ENCODE results near the gene ADIPOR1.
"Not testable (repeated sequence)": the region's sequence is repeated elsewhere in the genome, so short reads cannot be mapped to it uniquely, and the experiment has no call there.

ADIPOR1 gene, protein sequence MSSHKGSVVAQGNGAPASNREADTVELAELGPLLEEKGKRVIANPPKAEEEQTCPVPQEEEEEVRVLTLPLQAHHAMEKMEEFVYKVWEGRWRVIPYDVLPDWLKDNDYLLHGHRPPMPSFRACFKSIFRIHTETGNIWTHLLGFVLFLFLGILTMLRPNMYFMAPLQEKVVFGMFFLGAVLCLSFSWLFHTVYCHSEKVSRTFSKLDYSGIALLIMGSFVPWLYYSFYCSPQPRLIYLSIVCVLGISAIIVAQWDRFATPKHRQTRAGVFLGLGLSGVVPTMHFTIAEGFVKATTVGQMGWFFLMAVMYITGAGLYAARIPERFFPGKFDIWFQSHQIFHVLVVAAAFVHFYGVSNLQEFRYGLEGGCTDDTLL

GRCh38 chr1:202957733-202958543 lies at the start of gene ADIPOR1:
ADIPOR1 (minus strand) TSS chr1:202958312; CDS start chr1:202951070, 7,242 bp downstream.
- peaks cover 4% of the 10 kb centered on the region for H3K36me3 Mint-ChIP-seq (ENCODE audit: low read depth)
- peak; percentile 99 for ATAC-seq
- peak; percentile 94 for DNase-seq
- peak within 1 kb of the TSS; percentile 85 for H3K4me3 Mint-ChIP-seq
- no peaks in the 10 kb centered on the region for H3K27me3 Mint-ChIP-seq
- peaks cover 41% of the 10 kb centered on the region for H3K4me1 Mint-ChIP-seq
- H3K9me3 Mint-ChIP-seq = no peaks in the 10 kb centered on the region
- peak within 1 kb of the TSS; percentile 66 for H3K27ac Mint-ChIP-seq

GRCh38 chr1:203006948-203007871 lies 49.1 kb upstream of the ADIPOR1 start, which contains the start of gene TMEM183A:
TMEM183A (plus strand) TSS chr1:203007374; CDS start chr1:203007466, 92 bp downstream.
- Mint-ChIP-seq H3K4me1 (peaks cover 34% of the 10 kb centered on the region), H3K27ac (peak within 1 kb of the TSS; percentile 98), H3K9me3 (no peaks in the 10 kb centered on the region), H3K36me3 (ENCODE audit: low read depth) (peaks cover 21% of the 10 kb centered on the region), H3K4me3 (peak within 1 kb of the TSS; percentile 97), H3K27me3 (peaks cover 1% of the 10 kb centered on the region)
- peak; percentile 96 for ATAC-seq
- peak; percentile 93 for DNase-seq

GRCh38 chr1:203005395-203006142 lies 47.5 kb upstream of the ADIPOR1 start:
- Mint-ChIP-seq H3K4me1 (peaks cover 30% of the 10 kb centered on the region), H3K4me3 (peak overlapping the region; percentile 97), H3K36me3 (ENCODE audit: low read depth) (peaks cover 15% of the 10 kb centered on the region), H3K27ac (peak overlapping the region; percentile 98)
- H3K9me3 Mint-ChIP-seq, ATAC-seq, DNase-seq, H3K27me3 Mint-ChIP-seq: not testable (repeated sequence)

GRCh38 chr1:203002951-203003350 lies 44.8 kb upstream of the ADIPOR1 start:
- no peak overlapping the region for H3K4me3 Mint-ChIP-seq
- no peak for DNase-seq
- peaks cover 20% of the 10 kb centered on the region for H3K4me1 Mint-ChIP-seq
- no peak for ATAC-seq
- no peaks in the 10 kb centered on the region for H3K36me3 Mint-ChIP-seq (ENCODE audit: low read depth)
- H3K27me3 Mint-ChIP-seq = peaks cover 7% of the 10 kb centered on the region
- no peaks in the 10 kb centered on the region for H3K9me3 Mint-ChIP-seq
- H3K27ac Mint-ChIP-seq = no peak overlapping the region

DNA sequence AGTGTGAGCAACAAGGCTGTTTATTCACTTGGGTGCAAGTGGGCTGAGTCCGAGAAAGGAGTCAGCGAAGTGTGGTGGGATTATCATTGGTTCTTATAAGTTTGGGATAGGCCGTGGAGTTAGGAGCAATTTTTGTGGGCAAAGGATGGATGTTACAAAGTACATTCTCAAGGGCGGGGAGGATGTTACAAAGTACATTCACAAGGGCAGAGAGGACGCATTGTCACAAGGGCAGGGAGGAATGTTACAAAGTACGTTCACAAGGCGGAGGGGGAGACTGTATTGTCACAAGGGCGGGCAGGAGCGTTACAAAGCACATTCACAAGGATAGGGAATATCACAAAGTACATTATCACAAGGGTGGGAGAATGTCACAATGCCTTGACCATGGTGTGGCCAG lies 43.9 kb upstream of the ADIPOR1 start:
- no peak overlapping the region for H3K4me3 Mint-ChIP-seq

DNA sequence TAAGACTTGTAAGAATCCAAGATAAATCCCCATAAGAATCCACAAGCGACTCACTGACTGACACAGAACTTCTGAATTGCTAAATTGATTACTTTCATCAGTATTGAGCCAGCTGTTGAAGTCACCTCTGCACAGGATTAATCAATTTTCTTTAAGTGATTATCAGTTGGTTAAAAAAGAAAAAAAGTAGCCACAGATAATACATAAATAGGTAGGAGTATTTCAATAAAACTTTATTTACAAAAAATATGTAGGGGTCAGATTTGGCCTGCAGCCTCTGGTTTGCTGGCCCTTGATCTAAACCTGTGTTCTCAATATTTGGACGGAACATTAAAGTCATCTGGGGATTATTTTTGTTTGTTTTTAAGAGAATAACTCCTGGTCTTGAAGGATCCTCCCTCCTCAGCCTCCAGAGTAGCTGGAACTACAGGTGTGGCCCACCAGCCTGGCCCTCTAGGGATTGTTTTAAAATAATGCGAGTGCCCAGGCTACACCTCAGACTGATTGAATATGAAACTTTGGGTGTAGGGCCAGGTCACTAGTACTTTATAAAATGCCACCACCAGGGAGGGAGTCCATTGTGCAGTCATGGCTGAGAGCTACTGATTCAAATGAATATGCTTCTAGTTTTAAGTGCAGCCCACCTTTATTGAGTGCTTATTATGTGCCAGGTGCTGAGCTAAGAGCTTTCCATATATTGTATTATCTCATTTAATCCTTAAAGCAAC lies 42.3 kb upstream of the ADIPOR1 start:
- Mint-ChIP-seq H3K4me1 (peaks cover 8% of the 10 kb centered on the region), H3K4me3 (no peak overlapping the region), H3K9me3 (no peaks in the 10 kb centered on the region), H3K27ac (no peak overlapping the region), H3K27me3 (peaks cover 15% of the 10 kb centered on the region), H3K36me3 (ENCODE audit: low read depth) (no peaks in the 10 kb centered on the region)
- DNase-seq = no peak
- no peak for ATAC-seq

More for the DNA sequence above, 43.9 kb upstream of the ADIPOR1 start:
- ATAC-seq (no peak), DNase-seq (no peak)
- peaks cover 18% of the 10 kb centered on the region for H3K4me1 Mint-ChIP-seq
- peaks cover 6% of the 10 kb centered on the region for H3K27me3 Mint-ChIP-seq
- no peaks in the 10 kb centered on the region for H3K36me3 Mint-ChIP-seq (ENCODE audit: low read depth)
- no peak overlapping the region for H3K27ac Mint-ChIP-seq
- no peaks in the 10 kb centered on the region for H3K9me3 Mint-ChIP-seq

- peak; percentile 63 for DNase-seq
- H3K27ac Mint-ChIP-seq = no peak overlapping the region
- peaks cover 7% of the 10 kb centered on the region for H3K4me1 Mint-ChIP-seq
- peak overlapping the region; percentile 22 for H3K4me3 Mint-ChIP-seq
- H3K27me3 Mint-ChIP-seq = peaks cover 20% of the 10 kb centered on the region
- H3K36me3 Mint-ChIP-seq (ENCODE audit: low read depth) = no peaks in the 10 kb centered on the region
- peak; percentile 49 for ATAC-seq
- H3K9me3 Mint-ChIP-seq = no peaks in the 10 kb centered on the region
These were observed 41.0 kb upstream of the ADIPOR1 start for GRCh38 chr1:202998836-202999750.

DNA sequence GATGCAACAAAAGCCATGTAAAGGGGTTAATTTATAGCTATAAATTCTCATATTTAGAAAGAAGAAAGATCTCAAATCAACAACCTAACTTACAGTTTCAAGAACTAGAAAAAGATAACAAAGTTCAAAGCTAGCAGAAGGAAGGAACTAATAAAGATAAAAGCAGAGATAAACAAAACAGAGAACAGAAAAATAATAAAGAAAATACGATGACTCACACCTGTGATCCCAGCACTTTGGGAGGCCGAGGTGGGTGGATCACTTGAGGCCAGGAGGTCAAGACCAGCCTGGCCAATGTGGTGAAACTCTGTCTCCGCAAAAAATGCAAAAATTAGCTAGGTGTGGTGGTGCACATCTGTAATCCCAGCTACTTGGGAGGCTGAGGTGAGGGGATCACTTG lies 36.6 kb upstream of the ADIPOR1 start:
- H3K9me3 Mint-ChIP-seq = no peaks in the 10 kb centered on the region
- peaks cover 5% of the 10 kb centered on the region for H3K4me1 Mint-ChIP-seq
- no peak overlapping the region for H3K27ac Mint-ChIP-seq
- peaks cover 27% of the 10 kb centered on the region for H3K27me3 Mint-ChIP-seq
- no peak for ATAC-seq
- H3K36me3 Mint-ChIP-seq (ENCODE audit: low read depth) = no peaks in the 10 kb centered on the region
- peak overlapping the region; percentile 7 for H3K4me3 Mint-ChIP-seq
- no peak for DNase-seq

DNA sequence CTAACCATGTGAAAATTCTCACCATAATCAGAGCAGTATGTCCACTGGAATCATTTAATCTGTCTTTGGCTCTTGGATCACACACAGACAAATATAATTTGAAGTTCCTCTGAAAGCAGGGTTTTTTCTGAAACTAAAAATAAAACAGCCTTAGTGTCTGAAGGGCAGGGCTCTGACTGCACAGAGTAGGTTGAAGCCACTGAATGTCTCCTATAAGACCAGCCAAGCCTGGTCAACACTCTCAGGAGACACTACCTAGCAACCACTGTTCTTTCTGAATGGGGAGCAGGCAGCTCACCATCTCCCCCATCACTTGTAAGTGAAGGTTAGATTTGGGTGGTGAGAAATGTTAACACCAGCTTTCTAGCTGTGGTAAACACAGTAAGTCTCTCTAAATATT lies 33.0 kb upstream of the ADIPOR1 start:
- ATAC-seq (peak; percentile 36), DNase-seq (no peak)
- Mint-ChIP-seq H3K4me3 (no peak overlapping the region), H3K27me3 (peaks cover 20% of the 10 kb centered on the region), H3K36me3 (ENCODE audit: low read depth) (no peaks in the 10 kb centered on the region), H3K9me3 (no peaks in the 10 kb centered on the region), H3K27ac (no peak overlapping the region), H3K4me1 (no peaks in the 10 kb centered on the region)

DNA sequence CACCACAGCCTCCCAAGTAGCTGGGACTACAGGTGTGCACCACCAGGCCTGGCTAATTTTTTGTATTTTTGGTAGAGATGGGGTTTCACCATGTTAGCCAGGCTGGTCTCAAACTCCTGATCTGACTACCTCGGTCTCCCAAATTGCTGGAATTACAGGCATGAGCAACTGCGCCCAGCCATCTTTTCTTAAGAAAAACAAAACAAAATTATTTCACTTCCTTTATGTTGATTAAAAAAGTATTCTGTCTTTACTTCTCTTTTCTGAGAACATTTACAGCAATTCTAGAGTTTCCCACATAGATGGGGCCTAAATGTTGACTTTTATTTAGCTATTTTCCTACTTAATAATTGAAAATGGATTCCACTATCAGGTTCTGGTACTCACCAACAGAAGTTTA lies 31.8 kb upstream of the ADIPOR1 start:
- ATAC-seq = no peak

GRCh38 chr1:202987922-202988583 lies 29.9 kb upstream of the ADIPOR1 start:
- no peaks in the 10 kb centered on the region for H3K36me3 Mint-ChIP-seq (ENCODE audit: low read depth)
- no peak for ATAC-seq
- no peak overlapping the region for H3K27ac Mint-ChIP-seq
- H3K4me1 Mint-ChIP-seq = no peaks in the 10 kb centered on the region
- DNase-seq = no peak
- no peaks in the 10 kb centered on the region for H3K9me3 Mint-ChIP-seq
- no peak overlapping the region for H3K4me3 Mint-ChIP-seq
- H3K27me3 Mint-ChIP-seq = peaks cover 4% of the 10 kb centered on the region

More for the DNA sequence above, 31.8 kb upstream of the ADIPOR1 start:
- DNase-seq = no peak
- Mint-ChIP-seq H3K4me1 (no peaks in the 10 kb centered on the region), H3K4me3 (no peak overlapping the region), H3K27me3 (peaks cover 11% of the 10 kb centered on the region), H3K36me3 (ENCODE audit: low read depth) (no peaks in the 10 kb centered on the region), H3K27ac (no peak overlapping the region), H3K9me3 (no peaks in the 10 kb centered on the region)

GRCh38 chr1:202987255-202987654 lies 29.1 kb upstream of the ADIPOR1 start:
- H3K4me1 Mint-ChIP-seq = no peaks in the 10 kb centered on the region
- DNase-seq (no peak), ATAC-seq (no peak)
- H3K27ac Mint-ChIP-seq = no peak overlapping the region
- peaks cover 4% of the 10 kb centered on the region for H3K27me3 Mint-ChIP-seq
- no peaks in the 10 kb centered on the region for H3K36me3 Mint-ChIP-seq (ENCODE audit: low read depth)
- H3K9me3 Mint-ChIP-seq = no peaks in the 10 kb centered on the region
- H3K4me3 Mint-ChIP-seq = no peak overlapping the region

Data from activated naive CD8-positive, alpha-beta T cell treated with anti-CD3 and anti-CD28 coated beads, Interleukin-2, amount 50 U/mL, for 24 hours (primary cell).